Activated T-helper 1 cell treated with anti-CD3 and anti-CD28 coated beads, Interleukin-12 subunit alpha, Interleukin-12 subunit beta, Interleukin-2, Interleukin-4 antibody, amounts not matched to agents 30 ng/mL and 10 ng/mL and 1 ng/mL, durations not matched to agents 14 hours and 24 hours and 36 hours (primary cell): Measurements from ENCODE around the gene GRID1. TPM values are rescaled to one million over a fixed set of nuclear protein-coding genes. Genes with fewer than 3 reads are reported as not detected.

Source experiments
- DNase-seq: peaks from one replicate; pipeline ENCODE4 v3.0.0; 2021; ENCODE audit warnings: low spot score
- H3K27ac Mint-ChIP-seq: one replicate; pipeline ENCODE4 v1.8.0; 2021; ENCODE audit warnings: mild to moderate bottlenecking, mixed read lengths
- H3K27me3 Mint-ChIP-seq: one replicate; pipeline ENCODE4 v1.8.0; 2022; ENCODE audit warnings: mild to moderate bottlenecking, moderate library complexity, mixed read lengths; ENCODE audit not compliant: insufficient read depth
- H3K36me3 Mint-ChIP-seq: one replicate; pipeline ENCODE4 v1.8.0; 2021; ENCODE audit warnings: low read depth, mixed read lengths
- H3K4me1 Mint-ChIP-seq: one replicate; pipeline ENCODE4 v1.8.0; 2021; ENCODE audit warnings: low read depth, mixed read lengths
- H3K4me3 Mint-ChIP-seq: one replicate; pipeline ENCODE4 v1.8.0; 2021; ENCODE audit warnings: mild to moderate bottlenecking, moderate library complexity, mixed read lengths
- H3K9me3 Mint-ChIP-seq: one replicate; pipeline ENCODE4 v1.8.0; 2021; ENCODE audit warnings: mixed read lengths
- intact Hi-C: fragments of 100-400 bp; cut with micrococcal nuclease; formaldehyde crosslinking; loops from one replicate; pipeline ENCODE4 v1.15.1; 2024
- total RNA-seq: library from RNA; stranded (reverse); gene quantifications from 2 replicates; pipeline ENCODE4 v1.2.3, GENCODE V29; 2022

GRID1 gene
- total RNA-seq, 1 donor from 2014 or later, result not detected

- Mint-ChIP-seq H3K27ac (peak overlapping the region; percentile 92), H3K4me3 (peak overlapping the region; percentile 85), H3K36me3 (no peaks in the 10 kb centered on the region), H3K4me1 (peaks cover 22% of the 10 kb centered on the region), H3K9me3 (no peaks in the 10 kb centered on the region), H3K27me3 (peaks cover 16% of the 10 kb centered on the region)
- intact Hi-C loops, result loop anchor here (1.0 to 5.0 kb wide), 7 partner anchors 12 to 356 kb away; partner anchors contain the start of genes BMPR1A and WAPL
- peak; percentile 44 for DNase-seq
These were observed 34.4 kb upstream of the GRID1 start for GRCh38 chr10:86400705-86401587.

DNA sequence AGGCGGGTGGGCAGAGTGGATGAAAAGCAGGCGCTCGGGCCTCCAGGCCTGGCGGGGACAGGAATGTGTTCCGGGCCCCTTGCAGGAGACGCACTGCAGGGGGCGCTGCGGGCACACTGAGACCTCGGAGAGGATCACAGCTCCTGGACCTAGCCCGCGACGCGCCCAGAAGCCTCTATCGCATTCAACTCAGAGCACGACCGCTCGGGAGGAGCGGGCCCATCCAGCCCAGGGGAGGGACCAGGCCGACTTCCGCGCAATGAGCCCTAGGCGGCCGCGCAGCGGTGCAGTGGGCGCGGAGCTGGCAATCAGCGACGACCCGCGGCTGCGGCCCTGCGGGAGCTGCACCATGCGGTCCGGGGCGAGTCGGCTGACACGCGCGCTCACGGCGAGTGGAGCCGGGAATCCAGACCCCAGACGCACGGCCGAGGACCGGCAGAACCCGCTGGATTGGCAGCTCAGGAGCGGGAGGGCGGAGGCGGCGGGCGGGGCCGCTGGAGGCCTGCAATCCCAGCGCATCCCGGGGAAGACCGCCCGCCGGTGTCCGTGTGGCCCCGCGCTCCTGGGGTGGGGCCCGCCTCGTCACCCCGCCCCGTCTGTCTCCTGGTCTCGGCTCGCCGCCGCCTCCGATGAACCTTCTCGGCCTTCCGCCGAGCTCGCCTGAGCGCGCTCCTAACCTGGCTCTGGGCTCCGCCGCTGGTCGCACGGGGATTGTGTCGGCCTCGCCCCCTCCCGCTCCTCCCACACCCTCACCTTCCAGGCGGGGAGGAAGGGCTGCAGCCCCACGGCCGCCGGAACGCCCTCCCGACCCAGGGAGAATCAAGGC, 33.5 kb upstream of the GRID1 start:
- Mint-ChIP-seq H3K9me3 (no peaks in the 10 kb centered on the region), H3K27me3 (peaks cover 15% of the 10 kb centered on the region), H3K36me3 (no peaks in the 10 kb centered on the region), H3K27ac (peak overlapping the region; percentile 92), H3K4me1 (peaks cover 22% of the 10 kb centered on the region), H3K4me3 (peak overlapping the region; percentile 85)
- intact Hi-C loops, result loop anchor here (1.0 to 5.0 kb wide), 7 partner anchors 11 to 357 kb away; partner anchors contain the start of genes BMPR1A and WAPL
- peak; percentile 88 for DNase-seq

- no peaks in the 10 kb centered on the region for H3K9me3 Mint-ChIP-seq
- H3K4me1 Mint-ChIP-seq, result peaks cover 22% of the 10 kb centered on the region
- peak overlapping the region; percentile 76 for H3K27ac Mint-ChIP-seq
- intact Hi-C loops, result no loop called here
- H3K27me3 Mint-ChIP-seq, result peaks cover 16% of the 10 kb centered on the region
- H3K36me3 Mint-ChIP-seq, result no peaks in the 10 kb centered on the region
- H3K4me3 Mint-ChIP-seq, result peak overlapping the region; percentile 85
- no peak for DNase-seq
These were observed 32.9 kb upstream of the GRID1 start for GRCh38 chr10:86399514-86399878.

GRCh38 chr10:86397120-86397519, 30.5 kb upstream of the GRID1 start:
- Mint-ChIP-seq H3K27ac (no peak overlapping the region), H3K4me1 (peaks cover 15% of the 10 kb centered on the region), H3K27me3 (peaks cover 23% of the 10 kb centered on the region), H3K4me3 (no peak overlapping the region), H3K36me3 (no peaks in the 10 kb centered on the region), H3K9me3 (no peaks in the 10 kb centered on the region)
- intact Hi-C loops, result no loop called here
- DNase-seq, result no peak

DNA sequence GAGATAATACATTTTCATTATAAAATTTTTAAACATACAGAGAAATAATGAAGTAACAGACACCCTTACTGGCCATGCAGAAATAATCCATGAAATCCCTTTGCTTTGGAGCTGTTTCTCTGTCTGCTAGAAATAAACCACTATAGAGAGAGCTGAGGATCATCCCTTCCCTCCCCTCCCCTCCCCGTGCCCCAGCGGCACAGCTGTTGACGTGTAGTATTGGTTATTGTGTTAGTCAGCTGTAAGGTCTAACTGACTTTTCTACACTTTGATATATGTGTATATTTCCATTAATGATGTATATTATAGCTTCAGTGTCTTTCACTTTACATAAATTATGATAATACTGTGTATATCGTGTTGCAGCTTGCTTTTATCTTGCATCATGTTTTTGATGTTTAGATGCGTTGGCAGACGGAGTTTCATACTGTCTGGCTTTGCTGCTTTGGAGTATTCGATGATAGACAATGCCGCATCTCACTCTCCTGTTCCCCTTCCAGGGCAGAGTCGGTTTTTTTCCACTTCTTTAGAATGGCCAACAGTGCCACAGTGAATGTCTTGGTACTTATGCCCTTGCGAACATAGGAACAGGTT, 27.4 kb upstream of the GRID1 start:
- no peak for DNase-seq
- Mint-ChIP-seq H3K36me3 (no peaks in the 10 kb centered on the region), H3K4me1 (no peaks in the 10 kb centered on the region), H3K27ac (no peak overlapping the region), H3K27me3 (peaks cover 40% of the 10 kb centered on the region), H3K4me3 (no peak overlapping the region), H3K9me3 (no peaks in the 10 kb centered on the region)
- intact Hi-C loops, result no loop called here

- DNase-seq, result no peak
- H3K4me1 Mint-ChIP-seq, result no peaks in the 10 kb centered on the region
- H3K4me3 Mint-ChIP-seq, result no peak overlapping the region
- no peaks in the 10 kb centered on the region for H3K9me3 Mint-ChIP-seq
- intact Hi-C loops, result no loop called here
- H3K27me3 Mint-ChIP-seq, result peaks cover 42% of the 10 kb centered on the region
- no peaks in the 10 kb centered on the region for H3K36me3 Mint-ChIP-seq
- H3K27ac Mint-ChIP-seq, result no peak overlapping the region
These were observed 26.8 kb upstream of the GRID1 start for GRCh38 chr10:86393362-86393761.

DNA sequence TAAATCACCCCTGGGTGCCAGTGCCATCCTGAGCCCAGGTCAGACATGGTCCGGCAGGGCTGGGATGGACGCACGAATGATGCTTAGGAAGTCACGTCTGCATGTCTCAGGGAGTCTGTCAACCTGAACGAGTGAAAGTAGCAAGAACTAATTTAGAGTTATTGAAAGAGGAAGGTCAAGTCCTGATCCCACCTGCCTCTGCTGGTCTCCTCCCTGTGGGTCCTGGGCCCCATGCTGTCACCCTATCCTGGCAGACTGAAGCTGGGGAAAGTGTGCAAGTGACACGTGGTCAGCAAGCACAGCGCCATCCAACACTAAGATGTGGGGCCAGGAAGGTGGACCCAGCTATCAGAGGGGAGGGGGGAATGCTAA, 26.1 kb upstream of the GRID1 start:
- no peak for DNase-seq
- H3K36me3 Mint-ChIP-seq, result no peaks in the 10 kb centered on the region
- H3K27me3 Mint-ChIP-seq, result peaks cover 47% of the 10 kb centered on the region
- intact Hi-C loops, result no loop called here
- no peak overlapping the region for H3K27ac Mint-ChIP-seq
- no peaks in the 10 kb centered on the region for H3K9me3 Mint-ChIP-seq
- H3K4me1 Mint-ChIP-seq, result no peaks in the 10 kb centered on the region
- H3K4me3 Mint-ChIP-seq, result no peak overlapping the region

DNA sequence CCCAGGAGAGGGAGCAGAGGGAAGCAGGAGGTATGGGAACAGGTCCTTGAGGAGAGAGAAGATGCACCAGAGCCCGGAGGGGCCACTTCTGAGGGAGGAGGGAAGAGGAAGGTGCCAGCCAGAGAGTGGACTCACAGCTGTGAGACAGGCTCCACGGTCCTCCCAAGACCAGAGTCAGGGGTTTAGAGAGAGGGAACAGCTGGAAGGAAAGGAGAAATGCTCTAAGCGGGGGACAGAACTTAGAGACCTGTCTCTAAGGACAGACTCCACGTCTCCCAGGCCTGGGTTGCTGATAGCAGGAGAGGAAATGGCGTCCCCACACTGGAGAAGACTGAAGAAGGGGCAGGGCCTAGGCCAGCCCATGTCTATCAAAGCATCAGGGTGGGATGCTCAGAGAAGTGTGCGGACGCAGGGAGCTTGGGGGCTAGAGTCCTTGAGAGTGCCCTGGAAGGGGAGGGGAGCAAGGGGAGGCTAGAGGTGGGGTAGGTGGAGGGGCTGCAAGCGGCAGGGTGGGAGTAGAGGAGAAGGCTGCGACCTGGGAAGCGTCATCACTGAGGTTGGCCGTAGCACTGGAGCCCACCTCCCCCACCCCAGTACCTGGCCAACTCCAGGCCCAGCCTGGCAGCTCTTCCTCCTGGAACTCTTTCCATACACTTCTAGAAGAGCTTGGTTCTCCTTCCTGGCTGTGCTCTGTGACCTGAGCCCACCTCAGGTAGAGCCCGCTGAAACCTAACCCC, 25.6 kb upstream of the GRID1 start:
- no peaks in the 10 kb centered on the region for H3K4me1 Mint-ChIP-seq
- peaks cover 52% of the 10 kb centered on the region for H3K27me3 Mint-ChIP-seq
- no peaks in the 10 kb centered on the region for H3K9me3 Mint-ChIP-seq
- H3K27ac Mint-ChIP-seq, result no peak overlapping the region
- no peak overlapping the region for H3K4me3 Mint-ChIP-seq
- intact Hi-C loops, result no loop called here
- no peak for DNase-seq
- H3K36me3 Mint-ChIP-seq, result no peaks in the 10 kb centered on the region

- Mint-ChIP-seq H3K36me3 (no peaks in the 10 kb centered on the region), H3K9me3 (no peaks in the 10 kb centered on the region), H3K27me3 (peaks cover 54% of the 10 kb centered on the region), H3K27ac (no peak overlapping the region), H3K4me3 (no peak overlapping the region), H3K4me1 (no peaks in the 10 kb centered on the region)
- intact Hi-C loops, result no loop called here
- no peak for DNase-seq
These were observed 24.7 kb upstream of the GRID1 start for GRCh38 chr10:86391236-86391840.

DNA sequence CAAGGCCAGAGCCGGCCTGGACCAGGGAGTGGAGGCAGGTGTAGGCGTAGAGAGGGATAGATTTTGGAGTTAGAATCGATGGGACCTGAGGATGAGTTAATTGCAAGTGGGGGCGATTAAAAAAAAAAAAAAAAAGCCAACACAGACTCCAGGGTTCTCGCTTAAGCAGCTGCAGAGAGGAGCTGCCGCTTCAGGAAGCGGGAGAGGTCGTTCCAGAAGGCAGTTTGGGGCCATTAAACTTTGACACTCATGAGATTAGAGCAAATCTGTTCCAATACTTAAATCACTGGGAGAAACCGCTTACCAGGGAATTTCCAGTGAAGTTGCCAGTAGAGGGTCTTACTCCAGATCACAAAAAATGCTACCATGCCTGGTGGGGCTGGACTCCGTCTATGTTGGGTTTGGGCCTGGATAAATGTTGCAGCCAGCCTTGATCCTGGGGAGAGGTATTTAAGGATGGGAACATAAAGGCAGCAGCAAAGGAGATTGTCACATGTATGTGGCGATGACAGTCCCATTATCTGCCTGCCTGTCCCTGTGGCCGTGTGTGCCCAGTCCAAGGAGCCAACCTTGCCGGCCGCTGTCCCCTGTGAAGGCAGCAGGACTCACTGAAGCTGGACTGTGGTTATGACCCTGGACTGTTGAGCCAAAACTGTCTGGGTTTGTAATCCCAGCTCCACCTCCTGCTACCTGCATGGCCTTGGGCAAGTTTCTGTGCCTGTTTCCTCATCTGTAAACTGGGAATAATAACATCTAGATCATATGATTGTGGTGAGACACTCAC, 23.9 kb upstream of the GRID1 start:
- H3K27ac Mint-ChIP-seq, result no peak overlapping the region
- no peaks in the 10 kb centered on the region for H3K36me3 Mint-ChIP-seq
- H3K9me3 Mint-ChIP-seq, result no peaks in the 10 kb centered on the region
- no peak for DNase-seq
- intact Hi-C loops, result no loop called here
- peaks cover 62% of the 10 kb centered on the region for H3K27me3 Mint-ChIP-seq
- H3K4me1 Mint-ChIP-seq, result no peaks in the 10 kb centered on the region
- no peak overlapping the region for H3K4me3 Mint-ChIP-seq

DNA sequence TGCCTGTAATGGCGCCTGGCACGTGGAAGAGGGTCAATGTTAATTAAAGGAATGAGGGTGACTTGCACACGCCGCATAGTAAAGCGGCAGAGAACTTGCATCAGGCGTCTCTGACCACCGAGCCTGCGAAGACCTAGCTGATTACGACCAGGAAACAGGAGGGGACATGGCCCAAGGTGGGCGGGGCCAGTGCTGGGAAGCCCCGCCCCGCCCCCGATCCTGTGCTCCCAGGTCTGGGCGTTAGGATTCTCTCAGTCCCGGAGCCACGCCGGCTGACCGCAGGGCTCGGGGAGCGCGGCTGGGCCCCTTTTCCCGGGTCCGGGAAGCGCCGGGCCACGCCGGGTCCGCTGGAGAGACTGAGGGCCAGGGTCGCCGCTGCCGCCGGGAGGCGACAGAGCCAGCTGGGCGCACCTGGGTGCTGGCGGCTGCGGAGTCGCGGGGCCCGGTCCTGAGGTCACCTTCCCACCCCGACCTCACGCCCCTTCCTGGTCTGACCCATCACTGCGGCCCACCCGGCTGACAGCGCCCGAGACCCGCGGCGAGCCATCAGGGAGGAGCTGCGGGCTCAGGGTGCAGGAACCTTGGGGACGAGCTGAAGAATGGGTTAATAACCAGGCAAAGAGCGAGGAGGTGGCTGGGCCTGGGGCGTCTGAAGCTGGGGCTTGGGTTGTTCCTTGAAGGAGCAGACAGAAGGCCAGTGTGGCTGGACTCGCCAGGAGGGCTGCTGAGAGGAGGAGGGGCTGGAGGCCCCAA, 23.0 kb upstream of the GRID1 start:
- intact Hi-C loops, result loop anchor here (1.0 kb wide), 1 partner anchor 11 kb away; no protein-coding TSS in a partner anchor
- peak overlapping the region; percentile 79 for H3K4me3 Mint-ChIP-seq
- no peaks in the 10 kb centered on the region for H3K36me3 Mint-ChIP-seq
- no peaks in the 10 kb centered on the region for H3K9me3 Mint-ChIP-seq
- no peak overlapping the region for H3K27ac Mint-ChIP-seq
- H3K27me3 Mint-ChIP-seq, result peaks cover 69% of the 10 kb centered on the region
- DNase-seq, result no peak
- no peaks in the 10 kb centered on the region for H3K4me1 Mint-ChIP-seq
